Activated CD4-positive, alpha-beta T cell treated with anti-CD3 and anti-CD28 coated beads for 1 hour (primary cell): ENCODE measurements around the gene C16orf89.

Source experiments
- DNase-seq: peaks from one replicate; pipeline ENCODE4 v3.0.0-alpha.2; 2020

C16orf89 gene

DNA sequence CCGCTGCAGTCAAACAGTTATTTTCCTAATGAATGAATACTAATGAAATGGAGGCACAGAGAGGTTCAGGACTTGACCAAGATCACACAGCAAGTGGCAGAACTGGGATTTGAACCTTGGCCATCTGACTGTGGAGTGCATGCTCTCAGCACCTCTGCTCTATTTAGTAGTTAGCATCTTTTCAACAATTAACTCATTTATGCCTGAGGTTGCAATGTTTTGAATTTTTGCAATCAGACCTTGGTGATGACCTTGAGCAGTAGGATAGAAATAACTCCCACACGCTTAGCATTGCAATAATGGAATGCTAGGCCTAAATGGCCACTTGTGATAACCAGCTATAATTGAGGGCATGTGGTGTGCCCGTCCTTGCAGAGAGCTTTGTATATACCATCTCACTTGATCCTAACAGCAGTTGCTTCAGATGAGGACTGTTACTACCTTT is 63.0 kb downstream of the C16orf89 start:
- DNase-seq, result no peak

DNA sequence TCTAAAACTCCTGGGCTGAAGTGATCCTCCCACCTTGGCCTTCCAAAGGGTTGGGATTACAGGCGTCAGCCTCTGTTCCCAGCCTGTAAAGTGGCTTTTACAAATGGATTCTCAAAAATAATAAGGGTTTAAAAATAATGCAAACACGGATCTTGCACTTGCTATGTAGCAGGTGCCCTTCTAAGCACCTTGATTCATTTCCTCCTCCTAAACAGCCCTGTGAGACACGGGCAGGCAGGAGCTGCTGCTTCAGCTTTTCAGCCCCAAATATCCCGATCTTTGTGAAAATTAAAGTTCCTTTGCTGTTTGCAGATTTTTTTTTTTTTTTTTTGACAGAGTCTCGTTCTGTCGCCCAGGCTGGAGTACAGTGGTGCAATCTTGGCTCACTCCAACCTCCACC is 63.8 kb downstream of the C16orf89 start:
- no peak for DNase-seq

DNA sequence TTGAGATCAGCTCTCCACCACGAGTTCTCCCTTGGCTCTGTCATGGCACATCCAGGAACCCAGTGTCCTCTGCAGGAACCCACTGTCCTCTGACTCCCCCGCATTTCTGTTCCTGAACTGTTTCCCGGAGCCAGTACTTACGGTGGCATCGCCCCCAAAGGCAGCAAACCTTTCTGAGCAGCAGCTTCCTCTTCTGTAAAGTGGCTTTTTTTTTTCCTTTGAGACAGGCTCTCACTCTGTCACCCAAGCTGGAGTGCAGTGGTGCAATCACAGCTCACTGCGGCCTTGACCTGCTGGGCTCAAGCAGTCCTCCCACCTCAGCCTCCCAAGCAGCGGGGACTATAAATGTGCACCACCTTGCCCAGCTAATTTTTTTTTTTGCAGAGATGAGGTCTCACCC is 64.2 kb downstream of the C16orf89 start:
- DNase-seq, result no peak

- DNase-seq, result no peak
Observed at GRCh38 chr16:5000573-5001001, 65.2 kb downstream of the C16orf89 start.

DNA sequence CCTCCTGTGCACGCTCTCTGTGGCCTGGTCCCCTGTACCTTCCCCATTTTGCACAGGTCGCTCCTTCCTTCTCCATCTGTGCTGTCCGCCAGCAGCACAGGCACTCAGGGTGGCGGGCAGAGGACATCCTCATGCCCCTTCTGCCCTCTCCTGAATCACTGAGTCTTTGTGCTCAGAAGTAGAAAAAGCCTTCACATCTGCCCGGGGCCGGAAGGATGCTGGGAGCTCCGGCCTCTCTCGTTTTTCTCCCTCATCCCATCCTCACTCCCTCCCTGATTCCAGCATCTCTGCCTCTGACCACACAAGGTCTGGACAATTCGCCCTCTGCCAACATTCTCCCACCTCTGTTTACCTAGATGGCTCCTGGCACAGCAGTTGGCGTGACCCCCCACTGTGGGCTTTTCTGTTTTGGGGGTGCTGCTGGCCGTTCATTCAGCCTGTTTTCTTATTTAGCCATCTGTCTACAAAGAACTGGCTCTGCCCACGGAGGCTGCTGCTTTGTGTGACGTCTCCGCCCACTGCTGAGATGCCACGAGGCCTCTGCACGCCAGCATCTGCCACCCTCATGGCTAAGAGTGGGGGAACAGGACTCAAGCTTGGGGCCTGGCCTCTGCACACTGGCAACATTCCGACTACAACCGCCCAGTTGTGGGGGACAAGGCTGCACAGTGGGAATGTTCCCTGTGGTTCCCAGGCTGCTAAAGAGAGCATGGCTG is 70.9 kb downstream of the C16orf89 start:
- no peak for DNase-seq
